ENCODE results near the gene PIK3CD.
A peak's percentile ranks its signal among the peaks of the same experiment; 100 is the strongest.

The PIK3CD gene

DNA sequence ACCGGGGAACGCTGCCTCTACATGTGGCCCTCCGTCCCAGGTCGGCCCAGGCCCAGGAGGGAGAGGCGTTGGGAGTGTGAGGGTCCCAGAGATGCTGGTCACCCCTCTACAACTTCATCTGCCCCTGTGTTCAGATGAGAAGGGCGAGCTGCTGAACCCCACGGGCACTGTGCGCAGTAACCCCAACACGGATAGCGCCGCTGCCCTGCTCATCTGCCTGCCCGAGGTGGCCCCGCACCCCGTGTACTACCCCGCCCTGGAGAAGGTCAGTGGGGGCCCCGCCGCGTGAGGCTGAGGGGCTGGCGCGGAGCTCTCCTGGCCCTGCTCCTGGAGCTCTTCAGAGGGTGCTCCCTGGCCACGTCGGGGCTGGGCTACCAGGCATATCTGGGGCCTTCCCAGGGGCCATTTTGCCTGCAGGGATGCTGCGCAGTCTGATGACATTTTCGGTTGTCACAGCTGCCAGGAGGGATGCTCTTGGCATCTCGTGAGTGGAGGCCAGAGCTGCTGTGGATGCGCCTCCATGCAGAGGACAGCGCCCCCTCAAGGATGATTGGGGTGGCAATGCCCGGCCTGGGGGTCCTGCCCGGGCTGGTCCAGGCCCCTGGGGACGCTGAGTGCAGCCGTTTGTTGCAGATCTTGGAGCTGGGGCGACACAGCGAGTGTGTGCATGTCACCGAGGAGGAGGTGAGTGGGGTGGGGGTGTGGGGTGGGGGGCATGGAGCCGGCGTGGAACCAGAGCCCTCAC lies 68.6 kb downstream of the PIK3CD start:
- DNase-seq (ENCODE audit: low spot score) = no peak

GRCh38 chr1:9720785-9721605 lies 69.5 kb downstream of the PIK3CD start:
- no peak for DNase-seq (ENCODE audit: low spot score)

- DNase-seq (ENCODE audit: low spot score) = peak; percentile 86
Observed at GRCh38 chr1:9721606-9722377, 70.3 kb downstream of the PIK3CD start.

DNA sequence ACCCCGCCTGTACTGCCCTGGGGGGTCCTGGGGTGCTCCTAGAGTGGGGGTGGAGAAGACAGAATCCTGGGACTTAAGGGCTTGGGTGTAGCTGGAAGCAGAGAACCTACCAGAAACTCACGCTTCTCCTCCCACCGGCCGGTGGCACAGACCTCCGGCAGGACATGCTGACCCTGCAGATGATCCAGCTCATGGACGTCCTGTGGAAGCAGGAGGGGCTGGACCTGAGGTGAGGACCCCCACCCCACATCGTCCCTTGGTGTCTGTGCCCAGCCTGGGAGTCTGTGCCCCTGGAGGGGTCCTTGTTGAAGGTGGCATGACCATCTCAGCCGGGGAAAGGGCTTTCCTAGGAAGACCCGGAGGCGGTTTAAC lies 70.8 kb downstream of the PIK3CD start:
- DNase-seq (ENCODE audit: low spot score) = no peak

- DNase-seq (ENCODE audit: low spot score) = no peak
Observed at GRCh38 chr1:9723068-9723805, 71.7 kb downstream of the PIK3CD start.

- DNase-seq (ENCODE audit: low spot score) = no peak
Observed at GRCh38 chr1:9723926-9724325, 72.4 kb downstream of the PIK3CD start.

DNA sequence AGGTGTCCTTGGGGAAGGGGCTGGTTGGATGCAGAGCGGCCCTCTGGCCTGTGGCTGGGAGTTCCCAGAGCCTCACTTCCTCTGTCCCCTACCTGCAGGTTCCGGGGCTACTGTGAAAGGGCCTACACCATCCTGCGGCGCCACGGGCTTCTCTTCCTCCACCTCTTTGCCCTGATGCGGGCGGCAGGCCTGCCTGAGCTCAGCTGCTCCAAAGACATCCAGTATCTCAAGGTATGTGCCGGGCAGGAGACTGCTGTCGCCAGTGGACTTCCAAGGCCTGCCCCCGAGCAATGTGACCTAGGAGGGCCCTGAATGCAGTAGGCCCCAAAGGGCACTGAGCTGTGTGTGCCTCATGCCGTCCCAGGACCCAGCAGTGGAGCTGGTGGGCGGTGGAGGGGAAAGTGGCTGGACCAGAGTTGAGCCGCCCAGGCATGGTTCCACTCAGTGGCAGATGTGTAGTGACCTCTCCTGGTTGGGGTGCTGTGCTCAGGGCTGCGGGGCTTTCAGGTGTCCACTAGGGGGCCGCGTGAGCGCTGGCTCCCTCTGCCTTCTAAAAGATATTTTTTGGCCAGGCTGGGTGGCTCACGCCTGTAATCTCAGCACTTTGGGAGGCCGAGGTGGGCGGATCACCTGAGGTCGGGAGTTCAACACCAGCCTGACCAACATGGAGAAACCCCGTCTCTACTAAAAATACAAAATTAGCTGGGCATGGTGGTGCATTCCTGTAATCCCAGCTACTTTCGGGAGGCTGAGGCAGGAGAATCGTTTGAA lies 73.4 kb downstream of the PIK3CD start:
- peak; percentile 93 for DNase-seq (ENCODE audit: low spot score)

- no peak for DNase-seq (ENCODE audit: low spot score)
Observed at GRCh38 chr1:9726406-9726805, 74.9 kb downstream of the PIK3CD start.

DNA sequence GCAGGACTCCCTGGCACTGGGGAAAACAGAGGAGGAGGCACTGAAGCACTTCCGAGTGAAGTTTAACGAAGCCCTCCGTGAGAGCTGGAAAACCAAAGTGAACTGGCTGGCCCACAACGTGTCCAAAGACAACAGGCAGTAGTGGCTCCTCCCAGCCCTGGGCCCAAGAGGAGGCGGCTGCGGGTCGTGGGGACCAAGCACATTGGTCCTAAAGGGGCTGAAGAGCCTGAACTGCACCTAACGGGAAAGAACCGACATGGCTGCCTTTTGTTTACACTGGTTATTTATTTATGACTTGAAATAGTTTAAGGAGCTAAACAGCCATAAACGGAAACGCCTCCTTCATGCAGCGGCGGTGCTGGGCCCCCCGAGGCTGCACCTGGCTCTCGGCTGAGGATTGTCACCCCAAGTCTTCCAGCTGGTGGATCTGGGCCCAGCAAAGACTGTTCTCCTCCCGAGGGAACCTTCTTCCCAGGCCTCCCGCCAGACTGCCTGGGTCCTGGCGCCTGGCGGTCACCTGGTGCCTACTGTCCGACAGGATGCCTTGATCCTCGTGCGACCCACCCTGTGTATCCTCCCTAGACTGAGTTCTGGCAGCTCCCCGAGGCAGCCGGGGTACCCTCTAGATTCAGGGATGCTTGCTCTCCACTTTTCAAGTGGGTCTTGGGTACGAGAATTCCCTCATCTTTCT lies 75.5 kb downstream of the PIK3CD start:
- DNase-seq (ENCODE audit: low spot score) = no peak

- no peak for DNase-seq (ENCODE audit: low spot score)
Observed at GRCh38 chr1:9728451-9729295, 77.1 kb downstream of the PIK3CD start.

DNA sequence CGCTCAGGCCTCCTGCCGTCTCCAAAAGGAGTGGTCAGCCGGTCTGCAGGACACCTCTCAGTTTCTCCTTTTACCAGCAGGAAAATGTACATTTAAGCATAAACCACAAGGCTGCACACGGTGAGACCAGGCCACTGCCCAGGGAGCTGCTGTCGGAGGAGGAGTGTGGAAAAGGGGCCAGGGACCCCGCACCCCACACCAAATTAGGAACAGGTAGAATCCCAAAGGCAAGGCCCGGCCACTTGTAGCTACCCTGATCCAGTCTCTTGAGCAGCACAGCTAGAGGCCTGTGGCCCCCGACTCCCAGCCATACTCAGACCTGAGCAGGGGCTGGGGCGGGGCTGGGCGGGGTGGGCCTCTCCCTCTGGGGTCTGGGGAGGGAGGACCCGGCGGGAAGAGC lies 78.0 kb downstream of the PIK3CD start:
- no peak for DNase-seq (ENCODE audit: low spot score)

DNA sequence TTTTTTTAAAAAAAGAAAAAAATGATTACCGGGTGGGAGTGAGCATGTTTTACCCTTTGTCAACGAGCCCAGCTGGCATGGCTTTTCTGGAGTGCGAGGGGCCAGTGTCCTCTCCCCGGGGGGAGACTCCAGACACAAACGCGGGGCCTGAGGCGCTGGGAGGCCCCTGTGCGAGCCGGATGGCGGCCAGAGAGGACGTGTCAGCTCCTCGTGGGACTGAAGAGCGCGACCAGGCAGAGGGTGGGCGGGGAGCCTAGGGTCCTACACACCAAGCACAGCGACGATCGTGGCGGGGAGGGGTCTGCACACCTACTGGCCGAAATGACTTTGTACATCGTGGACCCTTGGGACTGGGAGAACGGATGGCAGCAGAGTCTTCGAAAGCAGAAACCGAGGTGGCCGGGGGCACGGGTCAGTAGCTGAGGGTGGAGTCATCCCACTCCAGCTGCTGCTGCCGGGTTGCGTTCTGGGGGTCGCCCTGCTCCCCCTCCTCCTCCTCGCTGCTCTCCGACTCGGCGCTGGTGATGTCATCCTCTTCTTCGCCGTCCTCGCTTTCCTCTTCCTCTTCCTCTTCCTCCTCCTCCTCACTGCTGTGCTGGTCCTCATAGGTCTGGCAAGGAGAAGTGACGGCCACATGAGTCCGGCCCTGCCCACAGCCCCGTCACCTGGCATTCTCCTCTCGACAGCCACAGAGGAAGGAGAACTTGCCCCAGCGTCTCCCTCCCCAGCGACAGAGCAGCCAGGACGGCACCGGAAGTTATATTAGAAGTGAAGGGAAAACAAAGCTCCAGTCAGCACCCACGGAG lies 78.8 kb downstream of the PIK3CD start:
- DNase-seq (ENCODE audit: low spot score) = no peak

DNA sequence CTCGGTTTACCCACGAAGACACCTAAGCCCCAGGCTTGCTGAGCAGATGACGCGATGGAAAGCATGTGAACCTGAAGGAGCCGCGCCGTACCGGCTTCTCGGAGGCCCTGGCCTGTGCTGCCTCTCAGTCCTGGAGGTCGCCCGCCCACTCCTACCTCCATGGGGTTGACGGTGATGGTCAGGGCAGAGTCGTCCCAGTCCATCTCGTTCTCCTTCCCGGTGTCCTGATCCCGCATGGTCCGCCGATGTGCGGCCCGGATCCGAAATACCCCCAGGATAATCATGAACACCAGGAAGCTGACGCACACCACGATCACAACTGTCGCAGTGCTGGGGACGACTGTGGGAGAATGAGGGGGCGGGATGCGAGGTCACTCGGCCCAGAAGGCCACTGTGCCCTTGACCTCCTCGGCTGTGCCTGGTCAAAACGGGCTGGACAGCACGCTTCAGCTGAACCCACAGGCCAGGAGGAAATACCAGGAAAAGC lies 79.6 kb downstream of the PIK3CD start:
- no peak for DNase-seq (ENCODE audit: low spot score)

DNA sequence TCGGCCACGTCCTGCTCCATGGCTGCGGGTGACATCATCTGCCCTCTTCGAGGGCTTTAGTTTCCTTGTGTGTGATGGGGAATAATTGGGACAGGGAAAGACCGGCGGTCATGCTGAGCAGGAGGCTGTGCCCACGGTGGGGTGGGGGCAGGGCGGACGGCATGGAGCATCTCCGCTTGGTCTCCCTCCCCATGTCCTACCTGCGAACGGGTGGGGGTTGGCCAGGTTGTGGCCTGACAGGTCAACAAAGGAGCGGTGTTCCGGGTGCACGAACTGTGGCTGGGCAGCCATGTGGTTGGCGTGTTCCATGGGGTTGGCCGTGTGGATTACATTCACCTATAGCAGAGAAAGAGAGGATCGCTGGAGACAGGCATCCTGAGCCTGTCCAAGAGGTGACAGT lies 80.0 kb downstream of the PIK3CD start:
- no peak for DNase-seq (ENCODE audit: low spot score)

DNA sequence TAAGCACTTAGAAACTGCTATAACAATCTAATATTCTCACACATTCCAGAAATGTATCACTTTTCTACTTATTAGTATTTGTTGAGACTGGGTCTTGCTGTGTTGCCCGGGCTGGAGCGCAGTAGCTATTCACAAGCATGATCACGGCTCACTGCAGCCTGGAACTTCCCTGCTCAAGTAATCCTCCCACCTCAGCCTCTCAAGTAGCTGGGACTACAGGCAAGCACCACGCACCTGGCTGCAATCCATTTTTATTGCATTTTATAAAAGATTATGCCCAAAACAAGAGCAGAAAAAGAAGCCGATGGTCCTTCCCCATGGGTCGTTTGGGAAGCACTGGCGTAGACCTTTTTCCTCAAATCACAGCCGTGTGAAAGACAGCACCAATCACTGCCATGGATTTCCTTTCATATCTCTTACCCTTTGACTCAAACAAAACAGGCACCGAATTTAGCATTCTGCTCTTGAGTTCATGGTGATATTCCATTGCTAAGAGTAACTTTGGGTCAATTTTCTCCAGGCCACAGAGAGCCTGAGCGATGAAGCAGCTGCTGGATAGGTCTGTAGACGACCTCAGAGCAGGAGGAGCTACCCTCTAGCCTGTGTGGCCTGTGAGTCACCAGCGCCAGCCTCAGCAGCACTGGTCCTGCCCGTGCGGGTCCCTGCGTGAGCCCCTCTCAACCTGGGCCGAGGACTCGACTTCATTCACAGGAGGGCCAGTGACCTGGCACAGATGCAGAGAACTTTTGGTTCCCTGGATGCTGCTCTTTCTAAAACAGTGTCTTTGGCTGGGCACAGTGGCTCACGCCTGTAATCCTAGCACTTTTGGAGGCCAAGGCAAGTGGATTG lies 80.8 kb downstream of the PIK3CD start:
- DNase-seq (ENCODE audit: low spot score) = no peak

DNA sequence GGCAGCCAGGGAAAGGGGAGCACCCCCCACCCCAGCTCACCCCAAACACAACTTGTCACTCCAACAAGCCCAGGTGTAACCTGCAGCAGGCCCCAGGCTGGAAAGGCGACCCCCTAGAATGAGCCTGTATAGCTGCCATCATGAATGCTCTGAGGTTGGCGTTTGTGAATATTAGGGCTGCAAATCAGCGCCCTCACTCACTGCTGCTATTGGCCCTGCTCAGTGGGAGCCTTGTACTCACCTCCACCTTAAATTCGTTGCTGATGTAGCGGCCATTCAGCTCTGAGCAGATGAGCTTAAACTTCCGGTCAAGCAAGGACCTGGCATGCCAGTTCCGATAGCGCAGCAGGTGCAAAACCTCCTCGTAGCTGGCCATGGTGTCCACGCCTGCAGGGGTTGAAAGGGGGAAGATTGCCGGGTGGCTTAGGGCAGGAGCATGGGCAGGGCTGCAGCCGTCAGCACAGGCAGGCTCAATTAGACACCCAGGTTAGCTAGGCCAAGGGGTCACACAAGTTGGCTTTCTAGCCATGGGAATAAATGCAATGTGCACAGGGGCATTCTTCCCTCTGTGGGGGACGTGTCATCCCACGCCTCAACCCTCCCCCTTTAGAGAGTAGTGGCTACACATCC lies 81.7 kb downstream of the PIK3CD start:
- no peak for DNase-seq (ENCODE audit: low spot score)

GRCh38 chr1:9735800-9736199 lies 84.3 kb downstream of the PIK3CD start:
- no peak for DNase-seq (ENCODE audit: low spot score)

All from HuH-7 (cell line).